Right lung (tissue), 5 donors: ENCODE data around the gene POLDIP3. TPM values are rescaled to one million over a fixed set of nuclear protein-coding genes. Genes with fewer than 3 reads are reported as not detected.
"Not testable (repeated sequence)": the region's sequence is repeated elsewhere in the genome, so short reads cannot be mapped to it uniquely, and the experiment has no call there.

Experiments
- DNase-seq, 2 donors: peaks; one replicate each; pipeline ENCODE4 v3.0.0-alpha.2; 2013
- polyA plus RNA-seq, 5 donors: library from polyadenylated mRNA; unstranded; fragments of 120-200 nt; gene quantifications; one replicate each; pipeline versions ENCODE4 v1.2.1 to v1.2.3, GENCODE V29; 2013; ENCODE audit warnings: inconsistent platforms in 1 of 5, low replicate concordance in 1 of 5; ENCODE audit not compliant: insufficient read length in 5 of 5, insufficient read depth in 1 of 5

POLDIP3 gene
- polyA plus RNA-seq, 5 donors: 106 to 116 (median 111) TPM

GRCh38 chr22:42564699-42565098 is 50.0 kb downstream of the POLDIP3 start:
- DNase-seq: no peak

GRCh38 chr22:42563943-42564342 is 50.7 kb downstream of the POLDIP3 start:
- not testable (repeated sequence) for DNase-seq

DNA sequence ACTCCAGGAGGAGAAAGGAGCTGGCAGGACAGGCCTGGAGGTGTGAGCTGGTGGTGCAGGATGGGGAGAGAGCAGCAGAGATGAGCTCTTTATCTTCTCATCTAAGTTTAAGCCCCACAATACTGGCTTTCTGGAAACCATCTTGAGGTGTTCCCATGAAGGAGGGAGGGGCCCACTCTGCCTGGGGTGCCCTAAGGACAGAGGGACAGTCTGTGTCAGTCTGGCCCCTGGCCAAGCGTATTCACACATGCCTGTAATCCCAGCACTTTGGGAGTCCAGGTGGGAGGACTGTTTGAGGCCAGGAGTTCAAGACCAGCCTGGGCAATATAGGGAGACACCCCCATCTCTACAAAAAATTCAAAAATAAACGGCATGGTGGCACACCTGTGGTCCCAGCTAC is 52.0 kb downstream of the POLDIP3 start:
- DNase-seq: no peak

GRCh38 chr22:42562279-42562678 is 52.4 kb downstream of the POLDIP3 start:
- no peak for DNase-seq

DNA sequence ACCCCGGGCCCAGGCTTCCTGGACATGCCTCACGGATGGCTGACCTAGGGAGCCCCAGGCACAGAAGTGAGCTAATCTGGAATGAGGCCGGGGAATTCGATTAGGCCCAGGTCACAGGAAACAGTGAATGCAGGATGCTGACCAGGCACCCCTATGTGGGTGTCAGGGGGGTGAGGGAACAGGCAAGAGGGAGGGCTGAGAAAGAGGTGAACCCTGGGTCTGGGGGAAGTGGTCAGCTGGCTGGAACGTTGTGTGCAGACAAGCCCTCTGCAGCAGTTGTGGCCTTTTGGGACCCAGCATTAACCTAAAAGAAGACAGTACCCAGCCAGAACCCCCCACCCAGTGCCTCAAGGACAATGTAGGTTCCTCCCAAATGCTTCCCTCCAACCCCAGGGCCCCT is 52.8 kb downstream of the POLDIP3 start:
- no peak for DNase-seq

DNA sequence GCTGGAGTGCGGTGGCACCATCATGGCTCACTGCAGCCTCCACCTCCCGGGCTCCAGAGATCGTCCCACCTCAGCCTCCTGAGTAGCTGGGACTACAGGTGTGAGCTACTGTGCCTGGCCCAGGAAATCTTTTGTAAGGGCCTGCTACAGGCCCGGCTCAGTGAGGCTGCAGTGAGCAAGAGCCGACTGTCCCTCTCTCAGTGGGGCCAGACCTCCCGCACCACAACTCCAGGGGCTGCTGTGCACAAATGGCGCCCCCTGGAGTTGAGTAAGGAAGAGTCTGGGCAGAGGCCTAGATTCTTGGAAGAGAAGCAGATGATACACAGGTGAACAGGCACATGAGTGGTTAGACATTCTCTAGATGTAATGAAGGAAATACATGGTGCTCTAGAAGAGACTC is 53.9 kb downstream of the POLDIP3 start:
- DNase-seq: no peak

GRCh38 chr22:42560381-42560780 is 54.3 kb downstream of the POLDIP3 start:
- DNase-seq: no peak

DNA sequence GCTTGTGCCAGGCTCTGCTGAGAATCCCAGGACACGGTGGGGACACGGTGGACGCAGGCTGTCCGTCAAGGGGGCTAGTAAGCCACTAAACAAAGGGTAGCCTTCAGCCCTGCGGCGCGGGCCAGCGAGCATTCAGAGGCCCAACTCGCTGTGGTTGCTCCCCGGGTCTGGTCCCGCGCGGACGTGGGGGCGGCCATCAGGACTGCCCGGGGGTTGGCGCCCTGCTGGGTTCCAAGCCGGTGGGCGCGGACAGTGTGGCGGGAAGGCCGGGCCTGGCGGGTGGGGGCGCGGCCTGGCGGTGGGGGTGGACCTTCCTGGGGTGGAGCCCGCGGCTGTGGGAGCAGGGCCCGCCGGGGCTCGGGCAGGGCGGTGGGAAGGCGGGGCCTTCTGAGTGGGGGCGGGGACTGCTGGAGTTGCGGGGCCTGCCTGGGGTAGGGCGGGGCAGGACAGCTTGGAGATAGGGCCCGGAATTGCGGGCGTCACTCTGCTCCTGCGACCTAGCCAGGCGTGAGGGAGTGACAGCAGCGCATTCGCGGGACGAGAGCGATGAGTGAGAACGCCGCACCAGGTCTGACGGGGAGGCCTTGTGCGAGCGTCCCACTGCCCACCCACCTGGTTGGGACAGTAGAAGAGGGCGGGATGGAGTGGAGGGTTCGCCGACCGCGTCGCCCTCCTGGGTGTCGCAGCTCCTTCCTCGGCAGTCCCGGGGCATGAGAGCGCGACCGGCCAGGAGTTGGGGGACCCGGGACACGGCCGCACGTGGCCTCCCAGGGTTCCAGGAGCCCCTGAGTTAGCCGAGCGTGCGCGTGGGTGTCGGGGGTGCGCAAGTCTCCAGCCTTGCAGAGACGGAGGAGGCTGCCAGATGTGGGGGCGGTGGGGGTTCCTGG is 61.0 kb downstream of the POLDIP3 start, which contains the start of gene SERHL2:
TSS of gene SERHL2 (plus strand) at position 482 of the 887 bp plus-strand sequence. CDS start at position 547, 65 bp downstream.
- peak; percentile 82 to 91 for DNase-seq

GRCh38 chr22:42552294-42552647 is 62.4 kb downstream of the POLDIP3 start:
- not testable (repeated sequence) for DNase-seq

DNA sequence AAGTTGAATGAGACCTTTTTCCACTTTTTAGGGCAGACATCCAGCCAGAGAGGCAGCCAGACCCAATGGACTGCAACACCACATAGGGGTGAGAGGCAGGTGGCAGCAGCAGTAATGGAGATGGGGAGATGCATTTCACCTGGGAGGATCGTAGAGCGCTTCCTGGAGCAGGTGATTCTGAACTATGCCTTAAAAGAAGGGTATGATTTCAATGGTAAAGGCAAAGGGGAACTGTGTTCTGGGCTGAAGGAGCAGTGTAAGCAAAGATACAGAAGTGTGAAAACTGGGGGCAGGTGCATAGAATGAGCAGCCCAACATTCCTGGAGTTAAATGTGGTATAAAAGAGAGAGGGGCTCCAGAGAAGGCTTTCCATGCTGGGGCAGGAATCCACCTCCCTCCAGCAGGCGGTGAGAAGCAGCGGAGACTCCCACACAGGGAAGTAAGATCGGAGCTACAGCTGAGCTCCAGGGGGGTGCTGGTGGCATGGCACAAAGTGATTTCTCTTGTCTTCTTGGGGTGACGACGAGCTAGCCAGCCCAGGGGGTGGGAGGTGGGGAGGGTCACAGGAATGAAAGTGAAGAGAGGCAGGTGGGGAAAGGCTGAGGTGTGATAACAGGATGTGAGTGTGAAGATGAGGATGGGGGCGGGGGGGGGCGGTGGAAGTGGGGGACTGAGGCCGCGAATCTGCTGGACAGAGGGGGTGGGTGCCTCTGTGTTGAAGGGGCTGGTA is 65.2 kb downstream of the POLDIP3 start:
- DNase-seq: no peak

- DNase-seq: no peak
Measured at GRCh38 chr22:42548597-42549330, 65.9 kb downstream of the POLDIP3 start.

DNA sequence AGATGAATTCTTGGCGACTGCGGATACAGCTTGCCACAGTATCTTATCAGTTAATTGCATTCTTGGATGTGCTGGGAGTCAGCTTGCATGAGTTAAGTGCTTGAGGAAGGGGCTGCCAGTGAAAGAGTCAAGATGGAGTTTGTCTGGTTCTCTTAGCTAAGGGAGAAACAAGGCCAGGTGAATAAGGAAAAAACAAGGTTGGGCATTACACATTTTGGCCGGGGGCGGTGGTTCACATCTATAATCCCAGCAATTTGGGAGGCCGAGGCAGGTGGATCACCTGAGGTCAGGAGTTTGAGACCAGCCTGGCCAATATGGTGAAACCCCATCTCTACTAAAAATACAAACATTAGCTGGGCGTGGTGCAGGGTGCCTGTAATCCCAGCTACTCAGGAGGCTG is 66.6 kb downstream of the POLDIP3 start:
- not testable (repeated sequence) for DNase-seq

GRCh38 chr22:42547562-42547961 is 67.1 kb downstream of the POLDIP3 start:
- no peak for DNase-seq

- no peak for DNase-seq
Measured at GRCh38 chr22:42544686-42545085, 70.0 kb downstream of the POLDIP3 start.

GRCh38 chr22:42539236-42539771 is 75.4 kb downstream of the POLDIP3 start:
- DNase-seq: not testable (repeated sequence)

DNA sequence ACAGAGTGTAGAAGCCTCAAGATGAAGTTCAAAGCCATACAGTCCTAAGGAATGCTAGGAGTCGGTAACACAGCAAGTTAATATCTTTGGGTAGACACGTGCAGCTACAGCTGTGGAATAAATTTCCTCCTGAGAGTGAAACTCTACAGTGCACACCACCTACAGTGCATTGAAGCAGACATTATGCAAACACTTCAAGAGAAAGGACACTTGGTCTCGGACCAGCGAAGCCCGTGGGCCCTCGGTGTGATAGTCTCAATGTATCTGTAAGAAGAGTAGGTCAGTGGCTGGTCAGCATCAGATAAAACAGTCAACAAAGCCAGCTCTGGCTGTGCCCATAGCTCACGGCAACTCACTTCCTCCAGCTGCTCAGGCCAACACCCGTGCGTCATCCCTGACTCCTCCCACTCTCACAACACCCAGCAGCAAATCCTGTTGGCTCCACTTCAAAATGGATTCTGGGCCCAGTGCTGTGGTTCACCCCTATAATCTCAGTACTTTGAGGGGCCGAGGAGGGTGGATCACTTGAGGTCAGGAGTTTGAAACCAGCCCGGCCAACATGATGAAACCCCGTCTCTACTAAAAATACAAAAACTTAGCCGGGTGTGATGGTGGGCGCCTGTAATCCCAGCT is 77.4 kb downstream of the POLDIP3 start:
- not testable (repeated sequence) for DNase-seq

- DNase-seq: not testable (repeated sequence)
Measured at GRCh38 chr22:42536634-42537033, 78.0 kb downstream of the POLDIP3 start.

- no peak for DNase-seq
Measured at GRCh38 chr22:42536166-42536565, 78.5 kb downstream of the POLDIP3 start.

GRCh38 chr22:42535082-42535731 is 79.5 kb downstream of the POLDIP3 start:
- DNase-seq: not testable (repeated sequence)
